DMS153 treated with DMSO at 0.1 percent for 48 hours (cell line): Measurements from ENCODE around the gene COQ5.
A peak's percentile ranks its signal among the peaks of the same experiment; 100 is the strongest.
"Not testable (repeated sequence)": the region's sequence is repeated elsewhere in the genome, so short reads cannot be mapped to it uniquely, and the experiment has no call there.

Experiments used
- DNase-seq: peaks from one replicate; lab custom pipeline; 2025; ENCODE audit not compliant: unreplicated experiment; lab: John Stamatoyannopoulos, UW

The COQ5 gene

GRCh38 chr12:120528861-120529525 lies at the start of gene COQ5:
TSS of gene COQ5 (minus strand) at chr12:120529158. CDS start at chr12:120529141, 17 bp downstream.
- DNase-seq, result peak; percentile 80

GRCh38 chr12:120574106-120574505 lies 45.1 kb upstream of the COQ5 start:
- no peak for DNase-seq

GRCh38 chr12:120573560-120573959 lies 44.6 kb upstream of the COQ5 start:
- DNase-seq, result no peak

GRCh38 chr12:120571299-120571698 lies 42.3 kb upstream of the COQ5 start:
- DNase-seq, result no peak

- no peak for DNase-seq
These were observed 34.5 kb upstream of the COQ5 start for GRCh38 chr12:120563495-120563894.

- DNase-seq, result no peak
These were observed 33.9 kb upstream of the COQ5 start for GRCh38 chr12:120562906-120563305.

GRCh38 chr12:120557589-120557988 lies 28.6 kb upstream of the COQ5 start:
- DNase-seq, result no peak

GRCh38 chr12:120554678-120555077 lies 25.7 kb upstream of the COQ5 start:
- no peak for DNase-seq

- no peak for DNase-seq
These were observed 17.1 kb upstream of the COQ5 start for GRCh38 chr12:120546050-120546386.

GRCh38 chr12:120544691-120545090 lies 15.7 kb upstream of the COQ5 start:
- DNase-seq, result no peak

- DNase-seq, result no peak
These were observed 13.2 kb upstream of the COQ5 start for GRCh38 chr12:120542166-120542565.

- DNase-seq, result no peak
These were observed 11.5 kb upstream of the COQ5 start for GRCh38 chr12:120540445-120540844.

GRCh38 chr12:120539303-120539702 lies 10.3 kb upstream of the COQ5 start:
- DNase-seq, result no peak

GRCh38 chr12:120538281-120539156 lies 9.6 kb upstream of the COQ5 start:
- DNase-seq, result no peak

- DNase-seq, result no peak
These were observed 8.9 kb upstream of the COQ5 start for GRCh38 chr12:120537856-120538220.

GRCh38 chr12:120536064-120536791 lies 7.3 kb upstream of the COQ5 start:
- DNase-seq, result no peak

GRCh38 chr12:120534703-120535655 lies 6.0 kb upstream of the COQ5 start:
- DNase-seq, result no peak

GRCh38 chr12:120534203-120534702 lies 5.3 kb upstream of the COQ5 start, which contains the start of gene RNF10:
TSS of gene RNF10 (plus strand) at chr12:120534356. CDS start at chr12:120534812, 456 bp downstream.
- DNase-seq, result peak; percentile 62

- DNase-seq, result no peak
These were observed 3.8 kb upstream of the COQ5 start for GRCh38 chr12:120532701-120533238.

- DNase-seq, result not testable (repeated sequence)
These were observed 1.4 kb upstream of the COQ5 start for GRCh38 chr12:120530418-120530761.
